GM06990 (cell line): Measurements from ENCODE around the gene ADK.
"Not testable (repeated sequence)": the region's sequence is repeated elsewhere in the genome, so short reads cannot be mapped to it uniquely, and the experiment has no call there.

Experiments
- DNase-seq: peaks from one replicate; pipeline ENCODE4 v3.0.0-alpha.2; 2011; ENCODE audit not compliant: insufficient read length; ENCODE audit errors: extremely low read depth
- H3K27me3 ChIP-seq: replicated peaks from 2 replicates; pipeline ENCODE4 v1.6.0; 2011; ENCODE audit warnings: low read length; ENCODE audit not compliant: control insufficient read depth, insufficient read depth
- H3K36me3 ChIP-seq: 2 replicates; pipeline ENCODE4 v1.5.1; 2011; ENCODE audit warnings: low read length; ENCODE audit not compliant: control insufficient read depth, insufficient read depth
- H3K4me3 ChIP-seq: replicated peaks from 2 replicates; pipeline ENCODE4 v1.5.1; 2011; ENCODE audit warnings: low read depth, mild to moderate bottlenecking, control low read depth, low read length
- TF ChIP-seq, protein P1 (sequence below): IDR thresholded peaks from 2 replicates; pipeline ENCODE4 v1.5.1; 2011; ENCODE audit warnings: low read length, control low read depth, mild to moderate bottlenecking, inconsistent platforms; ENCODE audit not compliant: insufficient read depth, poor library complexity, severe bottlenecking

Gene ADK

DNA sequence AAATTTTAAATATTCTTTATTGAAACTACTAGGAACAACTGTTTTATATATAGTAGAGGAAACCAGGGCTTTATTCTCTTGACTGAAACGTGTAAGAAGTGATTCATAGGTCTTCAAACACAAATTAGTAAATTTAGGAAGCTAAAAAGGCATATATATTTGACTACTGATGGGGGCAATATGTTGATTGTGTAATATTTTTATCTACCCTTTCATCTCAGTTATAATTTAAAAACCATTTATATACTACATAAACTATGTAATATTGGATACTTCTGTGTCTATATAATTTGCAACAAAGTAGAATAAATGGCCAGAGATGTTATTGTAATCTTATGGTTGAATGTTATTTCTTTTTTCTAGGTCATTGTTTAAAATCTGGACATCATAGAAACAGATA lies 406.1 kb downstream of the ADK start:
- no peak for DNase-seq
- TF ChIP-seq, protein P1, sequence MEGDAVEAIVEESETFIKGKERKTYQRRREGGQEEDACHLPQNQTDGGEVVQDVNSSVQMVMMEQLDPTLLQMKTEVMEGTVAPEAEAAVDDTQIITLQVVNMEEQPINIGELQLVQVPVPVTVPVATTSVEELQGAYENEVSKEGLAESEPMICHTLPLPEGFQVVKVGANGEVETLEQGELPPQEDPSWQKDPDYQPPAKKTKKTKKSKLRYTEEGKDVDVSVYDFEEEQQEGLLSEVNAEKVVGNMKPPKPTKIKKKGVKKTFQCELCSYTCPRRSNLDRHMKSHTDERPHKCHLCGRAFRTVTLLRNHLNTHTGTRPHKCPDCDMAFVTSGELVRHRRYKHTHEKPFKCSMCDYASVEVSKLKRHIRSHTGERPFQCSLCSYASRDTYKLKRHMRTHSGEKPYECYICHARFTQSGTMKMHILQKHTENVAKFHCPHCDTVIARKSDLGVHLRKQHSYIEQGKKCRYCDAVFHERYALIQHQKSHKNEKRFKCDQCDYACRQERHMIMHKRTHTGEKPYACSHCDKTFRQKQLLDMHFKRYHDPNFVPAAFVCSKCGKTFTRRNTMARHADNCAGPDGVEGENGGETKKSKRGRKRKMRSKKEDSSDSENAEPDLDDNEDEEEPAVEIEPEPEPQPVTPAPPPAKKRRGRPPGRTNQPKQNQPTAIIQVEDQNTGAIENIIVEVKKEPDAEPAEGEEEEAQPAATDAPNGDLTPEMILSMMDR: no peak

DNA sequence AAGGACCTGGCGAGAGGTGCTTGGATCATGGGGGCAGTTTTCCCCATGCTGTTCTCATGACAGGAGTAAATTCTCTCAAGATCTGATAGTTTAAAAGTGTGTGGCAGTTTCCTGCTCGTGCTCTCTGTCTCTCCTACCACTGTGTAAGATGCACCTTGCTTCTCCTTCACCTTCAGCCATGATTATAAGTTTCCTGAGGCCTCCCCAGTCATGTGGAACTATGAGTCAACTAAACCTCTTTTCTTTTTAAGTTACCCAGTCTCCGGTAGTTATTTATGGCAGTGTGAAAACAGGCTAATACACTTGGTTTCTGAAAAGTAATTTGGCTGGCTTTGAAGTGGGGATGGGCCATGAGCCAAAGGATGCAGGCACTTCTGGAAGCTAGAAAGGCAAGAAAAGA lies 407.4 kb downstream of the ADK start:
- H3K4me3 ChIP-seq: no peak overlapping the region
- H3K27me3 ChIP-seq: no peaks in the 10 kb centered on the region
- H3K36me3 ChIP-seq: no peaks in the 10 kb centered on the region; the same call in 1 of the 2 replicates
- DNase-seq: no peak
- TF ChIP-seq, protein P1: no peak

More for the DNA sequence above, 406.1 kb downstream of the ADK start:
- H3K36me3 ChIP-seq: no peaks in the 10 kb centered on the region; the same call in 1 of the 2 replicates
- no peak overlapping the region for H3K4me3 ChIP-seq
- H3K27me3 ChIP-seq: no peaks in the 10 kb centered on the region

DNA sequence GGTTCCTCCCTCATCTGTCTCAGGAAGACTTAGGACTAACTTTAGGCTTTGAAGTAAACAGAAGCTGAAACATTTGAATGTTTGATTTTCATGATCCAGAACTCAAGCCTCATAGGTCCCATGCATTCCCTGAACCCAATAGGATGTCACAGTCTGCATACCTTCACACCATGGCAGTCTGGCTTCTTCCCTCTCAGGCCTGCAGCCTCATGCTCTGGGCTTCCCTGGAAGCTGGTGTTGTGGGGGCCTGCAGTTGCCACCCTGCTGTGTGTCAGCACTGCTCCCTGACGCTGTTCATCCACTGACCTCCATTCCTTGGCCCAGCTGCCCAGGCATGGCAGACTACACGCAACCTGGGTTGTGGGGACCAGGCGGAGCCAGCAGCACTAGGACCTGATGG lies 407.9 kb downstream of the ADK start:
- Histone ChIP-seq H3K4me3 (no peak overlapping the region), H3K36me3 (no peaks in the 10 kb centered on the region; the same call in 1 of the 2 replicates), H3K27me3 (no peaks in the 10 kb centered on the region)
- TF ChIP-seq, protein P1: no peak
- no peak for DNase-seq

DNA sequence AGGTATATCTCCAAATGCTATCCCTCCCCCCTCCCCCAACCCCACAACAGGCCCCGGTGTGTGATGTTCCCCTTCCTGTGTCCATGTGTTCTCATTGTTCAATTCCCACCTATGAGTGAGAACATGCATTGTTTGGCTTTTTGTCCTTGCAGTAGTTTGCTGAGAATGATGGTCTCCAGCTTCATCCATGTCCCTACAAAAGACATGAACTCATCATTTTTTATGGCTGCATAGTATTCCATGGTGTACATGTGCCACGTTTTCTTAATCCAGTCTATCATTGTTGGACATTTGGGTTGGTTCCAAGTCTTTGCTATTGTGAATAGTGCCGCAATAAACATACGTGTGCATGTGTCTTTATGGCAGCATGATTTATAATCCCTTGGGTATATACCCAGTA lies 417.9 kb downstream of the ADK start:
- not testable (repeated sequence) for H3K36me3 ChIP-seq, H3K4me3 ChIP-seq, DNase-seq, H3K27me3 ChIP-seq

DNA sequence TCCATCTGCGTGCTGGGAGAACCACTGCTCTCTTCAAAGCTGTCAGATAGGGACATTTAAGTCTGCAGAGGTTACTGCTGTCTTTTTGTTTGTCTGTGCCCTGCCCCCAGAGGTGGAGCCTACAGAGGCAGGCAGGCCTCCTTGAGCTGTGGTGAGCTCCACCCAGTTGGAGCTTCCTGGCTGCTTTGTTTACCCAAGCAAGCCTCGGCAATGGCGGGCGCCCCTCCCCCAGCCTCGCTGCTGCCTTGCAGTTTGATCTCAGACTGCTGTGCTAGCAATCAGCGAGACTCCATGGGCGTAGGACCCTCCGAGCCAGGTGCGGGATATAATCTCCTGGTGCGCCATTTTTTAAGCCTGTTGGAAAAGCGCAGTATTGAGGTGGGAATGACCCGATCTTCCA lies 422.5 kb downstream of the ADK start:
- not testable (repeated sequence) for H3K4me3 ChIP-seq, DNase-seq, H3K36me3 ChIP-seq, H3K27me3 ChIP-seq

DNA sequence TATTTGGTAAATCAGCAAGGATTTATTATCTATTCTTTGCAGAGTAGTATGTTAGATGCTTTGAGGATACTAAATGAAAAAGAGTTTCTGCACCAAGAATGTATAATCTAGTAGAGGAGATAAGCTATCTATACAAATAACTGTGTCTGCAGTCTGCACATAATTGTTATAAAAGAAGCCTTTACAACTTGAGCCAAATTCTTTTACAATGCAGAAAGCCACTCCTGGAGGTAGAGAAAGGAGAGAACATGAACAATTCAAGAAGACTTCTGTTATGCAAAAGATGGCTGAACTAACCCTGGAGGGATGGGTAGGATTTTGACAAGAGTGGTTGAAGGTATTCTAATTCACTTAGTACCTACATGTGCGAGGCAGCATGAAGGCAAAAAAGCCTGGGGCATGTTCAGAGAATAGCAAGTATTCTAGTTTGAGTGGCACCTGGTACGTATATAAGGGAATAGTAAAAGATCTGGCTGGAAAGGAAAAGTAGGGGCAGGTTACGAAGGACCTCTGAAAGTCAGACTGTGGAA lies 424.2 kb downstream of the ADK start:
- Histone ChIP-seq H3K4me3 (no peak overlapping the region), H3K36me3 (no peaks in the 10 kb centered on the region), H3K27me3 (no peaks in the 10 kb centered on the region)
- TF ChIP-seq, protein P1: no peak
- DNase-seq: no peak

DNA sequence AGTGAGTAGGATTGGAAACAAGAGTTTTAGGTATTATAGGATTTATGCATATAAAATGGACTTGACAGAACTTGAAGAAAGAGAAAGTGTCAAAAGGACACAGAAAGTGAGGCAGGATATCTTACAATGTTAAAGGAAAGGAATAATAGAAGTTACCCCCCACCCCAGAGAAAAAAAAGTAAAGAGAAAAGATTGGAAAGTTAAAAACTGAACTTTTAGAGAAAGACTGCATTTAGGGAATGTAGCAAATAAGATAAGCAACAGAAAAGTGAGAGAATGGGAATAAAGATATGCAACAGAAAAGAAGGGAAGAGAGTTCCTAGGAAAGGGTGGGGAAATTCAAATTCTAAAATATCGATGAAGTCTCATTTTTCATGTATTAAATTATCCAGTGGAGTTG lies 424.9 kb downstream of the ADK start:
- no peaks in the 10 kb centered on the region for H3K27me3 ChIP-seq
- TF ChIP-seq, protein P1: no peak
- H3K36me3 ChIP-seq: no peaks in the 10 kb centered on the region
- H3K4me3 ChIP-seq: no peak overlapping the region
- no peak for DNase-seq
